NCI-H1436 (cell line): ENCODE results near the gene PCDHGA8.

Experiments
- DNase-seq: peaks from one replicate; lab custom pipeline; 2025; lab: John Stamatoyannopoulos, UW

Gene PCDHGA8

GRCh38 chr5:141434006-141434405 lies 41.6 kb downstream of the PCDHGA8 start:
- DNase-seq: no peak

GRCh38 chr5:141437221-141437620 lies 44.8 kb downstream of the PCDHGA8 start:
- no peak for DNase-seq

DNA sequence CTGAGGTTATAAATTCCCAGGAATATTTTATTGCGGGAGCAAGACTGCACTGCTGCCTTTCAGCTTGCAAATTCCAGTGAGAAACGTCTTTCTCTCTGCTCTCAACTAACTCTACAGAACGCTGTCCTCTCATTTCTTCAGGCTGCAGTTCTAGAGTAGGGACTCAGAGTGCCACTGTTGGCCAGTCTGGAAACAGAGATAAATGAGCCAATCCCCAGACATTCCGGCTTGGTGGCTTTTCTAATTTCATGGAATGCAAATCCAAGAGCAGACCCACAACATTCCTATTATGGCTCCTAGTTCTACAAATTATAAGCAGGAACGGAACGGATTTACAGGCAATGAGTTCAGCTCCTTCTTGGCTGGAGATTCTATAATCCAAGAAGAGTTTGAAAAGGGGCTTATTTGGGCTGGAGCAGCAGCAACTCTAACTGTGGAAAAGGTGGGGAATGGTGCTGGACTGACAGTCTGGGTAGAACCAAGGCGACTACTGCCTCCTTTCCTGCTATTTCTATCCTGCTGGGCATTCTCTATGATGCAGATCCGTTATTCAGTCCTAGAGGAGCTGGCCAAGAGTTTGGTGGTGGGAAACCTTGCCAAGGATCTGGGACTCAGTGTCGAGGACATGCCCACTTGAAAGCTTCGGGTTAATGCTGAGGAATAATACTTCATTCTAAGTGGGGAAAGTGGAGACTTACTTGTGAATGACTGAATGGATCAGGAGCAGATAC lies 47.1 kb downstream of the PCDHGA8 start:
- no peak for DNase-seq

- no peak for DNase-seq
These were observed 47.9 kb downstream of the PCDHGA8 start for GRCh38 chr5:141440341-141440740.

DNA sequence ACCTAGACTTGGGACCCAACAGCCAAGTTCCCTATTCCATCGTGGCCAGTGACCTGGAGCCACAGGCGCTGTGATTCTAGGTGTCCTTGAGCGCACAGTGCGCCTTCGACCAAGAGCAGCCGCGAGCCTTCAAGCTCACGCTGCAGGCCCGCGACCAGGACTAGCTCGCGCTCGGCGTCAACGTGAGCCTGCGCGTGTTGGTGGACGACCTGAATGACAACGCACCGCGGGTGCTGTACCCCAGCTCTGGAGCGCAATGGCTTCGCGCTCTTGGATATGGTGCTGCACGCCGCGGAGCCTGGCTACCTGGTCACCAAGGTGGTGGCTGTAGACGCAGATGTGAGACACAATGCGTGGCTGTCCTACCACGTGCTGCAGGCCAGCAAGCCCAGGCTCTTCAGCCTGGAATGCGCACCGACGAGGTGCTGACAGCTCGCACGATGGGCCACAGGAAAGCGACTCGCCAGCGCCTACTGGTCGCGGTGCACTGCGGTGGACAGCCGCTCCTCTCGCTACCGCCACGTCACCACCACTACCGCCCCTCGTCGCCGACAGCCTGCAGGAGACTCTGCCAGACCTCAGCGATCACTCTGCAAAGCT lies 49.2 kb downstream of the PCDHGA8 start:
- no peak for DNase-seq
